H1 (cell line): ENCODE data around the gene TMPRSS2. TPM values are rescaled to one million over a fixed set of nuclear protein-coding genes. Genes with fewer than 3 reads are reported as not detected.

ENCODE experiments used
- CTCF ChIA-PET: fragments of 300-600 bp; sonication (Branson Sonifier 250); formaldehyde crosslinking; loops from one replicate; lab custom pipeline; 2021; ENCODE audit not compliant: partially characterized antibody; lab: Charles Lee
- POLR2A ChIA-PET: fragments of 300-600 bp; sonication (Branson Sonifier 250); formaldehyde crosslinking; loops from one replicate; lab custom pipeline; 2021; ENCODE audit warnings: inconsistent platforms; ENCODE audit not compliant: partially characterized antibody; lab: Charles Lee
- DNase-seq, 2 experiments: peaks; one replicate each; pipeline versions ENCODE4 v3.0.0 to v3.0.0-alpha.2; 2010 to 2022; ENCODE audit warnings: low spot score in 2 of 2, low read depth in 1 of 2, mixed read lengths in 1 of 2
- FAIRE-seq: peaks from 2 replicates; lab custom pipeline; 2011; peaks lifted over from hg19 to GRCh38; lab: Jason Lieb, UNC
- H2AFZ ChIP-seq: 2 replicates; pipeline ENCODE4 v1.8.1; 2012; ENCODE audit warnings: low read length, inconsistent platforms
- H2AK5ac ChIP-seq: 2 replicates; pipeline ENCODE4 v1.6.1; 2013; ENCODE audit warnings: low read depth, low read length
- H2BK120ac ChIP-seq: replicated peaks from 2 replicates; pipeline ENCODE3; 2013; ENCODE audit warnings: low read depth, low read length, inconsistent platforms
- H2BK12ac ChIP-seq: 2 replicates; pipeline ENCODE4 v1.6.1; 2013; ENCODE audit warnings: low read depth, low read length
- H2BK15ac ChIP-seq: 2 replicates; pipeline ENCODE4 v1.6.1; 2013; ENCODE audit warnings: low read length
- H2BK20ac ChIP-seq: 2 replicates; pipeline ENCODE4 v1.6.1; 2013; ENCODE audit warnings: low read length
- H2BK5ac ChIP-seq: 2 replicates; pipeline ENCODE4 v1.6.1; 2013; ENCODE audit warnings: low read depth, low read length
- H3K14ac ChIP-seq: 2 replicates; pipeline ENCODE4 v1.6.1; 2013; ENCODE audit warnings: inconsistent platforms; ENCODE audit not compliant: insufficient read length
- H3K18ac ChIP-seq: 2 replicates; pipeline ENCODE4 v1.6.1; 2013; ENCODE audit warnings: low read length; ENCODE audit errors: extremely low read depth
- H3K23ac ChIP-seq: 2 replicates; pipeline ENCODE4 v1.6.1; 2013; ENCODE audit warnings: inconsistent platforms; ENCODE audit not compliant: insufficient read length
- H3K23me2 ChIP-seq: 2 replicates; pipeline ENCODE4 v1.6.1; 2013; ENCODE audit warnings: low read depth, low read length
- H3K27ac ChIP-seq: 2 replicates; pipeline ENCODE4 v1.6.1; 2011; ENCODE audit warnings: low read depth, low read length, inconsistent platforms
- H3K27me3 ChIP-seq, 4 experiments: replicated peaks in 1 of 4; 1 replicate in 1 of 4; 2 replicates in 3 of 4; pipeline versions ENCODE4 v1.6.1 to v1.8.1; 2011 to 2013; ENCODE audit warnings: low read length in 3 of 4, mild to moderate bottlenecking in 3 of 4, inconsistent platforms in 2 of 4, mixed read lengths in 2 of 4, moderate library complexity in 1 of 4; ENCODE audit not compliant: control insufficient read depth in 3 of 4, insufficient read depth in 3 of 4; ENCODE audit errors: extremely low read depth in 1 of 4
- H3K36me3 ChIP-seq, 4 experiments: 2 replicates each; pipeline versions ENCODE4 v1.6.1 to v1.8.1; 2011 to 2013; ENCODE audit warnings: mild to moderate bottlenecking in 4 of 4, low read length in 3 of 4, moderate library complexity in 2 of 4, control low read depth in 1 of 4, inconsistent platforms in 1 of 4; ENCODE audit not compliant: insufficient read depth in 4 of 4, control insufficient read depth in 2 of 4
- H3K4ac ChIP-seq: replicated peaks from 2 replicates; pipeline ENCODE3; 2013; ENCODE audit warnings: low read length, low read depth, mixed read lengths, inconsistent platforms; ENCODE audit not compliant: insufficient read length
- H3K4me1 ChIP-seq, 4 experiments: replicated peaks in 1 of 4; 1 replicate in 1 of 4; 2 replicates in 3 of 4; pipeline versions ENCODE4 v1.6.1 to v1.8.1; 2011 to 2013; ENCODE audit warnings: low read length in 3 of 4, inconsistent platforms in 2 of 4, mixed read lengths in 1 of 4; ENCODE audit not compliant: insufficient read depth in 4 of 4, control insufficient read depth in 3 of 4
- H3K4me2 ChIP-seq, 2 experiments: 2 replicates each; pipeline versions ENCODE4 v1.6.1 to v1.8.1; 2011 to 2013; ENCODE audit warnings: low read depth in 2 of 2, low read length in 2 of 2, control low read depth in 1 of 2, inconsistent platforms in 1 of 2, mild to moderate bottlenecking in 1 of 2; ENCODE audit not compliant: insufficient read depth in 1 of 2
- H3K4me3 ChIP-seq, 4 experiments: fragments of 200-600, 300-600 bp in 1 of 4; sonication (generic), shearing (Covaris generic), sonication (Bioruptor Twin) in 1 of 4; 2 replicates each; pipeline versions ENCODE4 v1.5.1 to v1.8.1; 2011 to 2016; ENCODE audit warnings: low read length in 4 of 4, low read depth in 3 of 4, control low read depth in 2 of 4, inconsistent platforms in 2 of 4, mild to moderate bottlenecking in 2 of 4, mixed read lengths in 1 of 4, moderate library complexity in 1 of 4; ENCODE audit not compliant: insufficient read depth in 2 of 4; ENCODE audit errors: extremely low read depth in 1 of 4
- H3K56ac ChIP-seq: replicated peaks from 2 replicates; pipeline ENCODE3; 2013; ENCODE audit warnings: low read depth, mild to moderate bottlenecking, mixed read lengths, low read length, inconsistent platforms; ENCODE audit not compliant: insufficient read length
- H3K79me1 ChIP-seq: 2 replicates; pipeline ENCODE4 v1.6.1; 2013; ENCODE audit warnings: low read depth, low read length, control low read depth
- H3K79me2 ChIP-seq, 2 experiments: 2 replicates each; pipeline versions ENCODE4 v1.6.1 to v1.8.1; 2012 to 2013; ENCODE audit warnings: low read length in 2 of 2, mild to moderate bottlenecking in 2 of 2, inconsistent platforms in 1 of 2; ENCODE audit not compliant: insufficient read depth in 2 of 2, control insufficient read depth in 1 of 2
- H3K9ac ChIP-seq, 4 experiments: replicated peaks in 1 of 4; 1 replicate in 1 of 4; 2 replicates in 3 of 4; pipeline versions ENCODE4 v1.6.1 to v1.8.1; 2011 to 2013; ENCODE audit warnings: low read depth in 3 of 4, low read length in 3 of 4, control low read depth in 2 of 4, mild to moderate bottlenecking in 2 of 4, moderate library complexity in 2 of 4, inconsistent platforms in 1 of 4; ENCODE audit errors: extremely low read depth in 1 of 4
- H3K9me3 ChIP-seq, 2 experiments: 2 replicates each; pipeline versions ENCODE4 v1.6.1 to v1.8.1; 2012 to 2013; ENCODE audit warnings: mild to moderate bottlenecking in 2 of 2, moderate library complexity in 2 of 2, control low read depth in 1 of 2, inconsistent platforms in 1 of 2, low read depth in 1 of 2, low read length in 1 of 2, mixed read lengths in 1 of 2; ENCODE audit not compliant: insufficient read depth in 2 of 2
- H4K20me1 ChIP-seq, 2 experiments: replicated peaks in 1 of 2; 2 replicates each; pipeline versions ENCODE3 to v1.8.1; 2011 to 2013; ENCODE audit warnings: inconsistent platforms in 2 of 2, low read length in 2 of 2, mild to moderate bottlenecking in 1 of 2; ENCODE audit not compliant: insufficient read depth in 2 of 2, control insufficient read depth in 1 of 2
- H4K5ac ChIP-seq: 2 replicates; pipeline ENCODE4 v1.6.1; 2013; ENCODE audit warnings: low read length, low read depth, mixed read lengths, inconsistent platforms; ENCODE audit not compliant: insufficient read length
- H4K8ac ChIP-seq: 2 replicates; pipeline ENCODE4 v1.8.0; 2013; ENCODE audit warnings: mild to moderate bottlenecking, moderate library complexity, low read length, inconsistent platforms; ENCODE audit not compliant: insufficient read depth; ENCODE audit errors: extremely low read depth
- H4K91ac ChIP-seq: replicated peaks from 2 replicates; pipeline ENCODE3; 2013; ENCODE audit warnings: low read length, mixed read lengths, inconsistent platforms; ENCODE audit not compliant: insufficient read length
- BCL11A ChIP-seq, 2 experiments: IDR thresholded peaks; one replicate each; pipeline ENCODE4 v1.6.1; 2011; ENCODE audit warnings: low read depth in 2 of 2, low read length in 2 of 2, mild to moderate bottlenecking in 2 of 2
- WGBS, 2 experiments: shearing (Covaris generic) in 1 of 2; methylation state at CpG; one replicate each; pipeline versions ENCODE4 v1.1.6 to v1.1.7; 2013 to 2015; ENCODE audit warnings: low lambda C conversion rate in 2 of 2, mixed read lengths in 2 of 2, inconsistent platforms in 1 of 2, low coverage in 1 of 2, missing lambda C conversion rate in 1 of 2; ENCODE audit not compliant: insufficient replicate concordance in 2 of 2, insufficient coverage in 1 of 2, insufficient read length in 1 of 2; ENCODE audit errors: extremely low coverage in 1 of 2, missing lambda C conversion rate in 1 of 2; 5-methylcytosine and 5-hydroxymethylcytosine counted together
- polyA plus RNA-seq, 7 experiments: library from polyadenylated mRNA; depleted of rRNA in 3 of 7; stranded (reverse) in 5 of 7; unstranded in 2 of 7; fragments of >200 nt in 5 of 7; fragments of 200-250 nt in 2 of 7; gene quantifications; 1 replicate in 5 of 7; 2 replicates in 1 of 7; 4 replicates in 1 of 7; pipeline versions ENCODE4 v1.2.1 to v1.2.3, GENCODE V29; 2011 to 2013; ENCODE audit warnings: missing spikeins in 2 of 7, mixed read lengths in 2 of 7
- total RNA-seq: library from RNA; stranded (reverse); fragmentation: NEBNext Ultra II Directional; extraction: Animal tissue kit (Norgen Biotek cat#: 25700); gene quantifications from 2 replicates; pipeline ENCODE4 v1.2.1, GENCODE V29; 2021

The TMPRSS2 gene
- total and polyA plus RNA-seq, 2 of the 8 experiments (the other 6 are each of a cell fraction or from before 2014, with no cell fraction given), result 9.2 to 11.0 TPM

DNA sequence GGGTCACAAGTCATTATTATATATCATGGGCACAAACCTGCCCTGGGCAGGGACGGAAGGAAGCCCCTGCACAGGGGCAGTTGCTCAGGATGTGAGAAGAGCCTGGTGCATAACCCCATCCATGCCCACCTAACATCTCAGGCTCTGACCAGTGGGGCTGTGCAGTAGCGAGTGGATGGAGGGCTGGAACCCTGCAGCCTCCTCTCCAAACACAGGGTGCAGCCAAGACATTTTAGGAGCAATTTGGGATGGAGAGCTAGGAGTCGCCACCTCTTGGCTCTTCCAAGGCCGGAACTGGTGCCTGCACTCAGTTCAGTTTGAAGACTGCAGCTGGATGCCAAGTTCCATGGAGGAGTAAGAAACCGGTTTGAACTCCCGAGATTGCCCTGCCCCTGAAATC is 79.1 kb downstream of the TMPRSS2 start:
- Histone ChIP-seq H4K5ac (no peak overlapping the region), H3K9ac (no peak overlapping the region), H2BK12ac (no peak overlapping the region), H2BK20ac (no peak overlapping the region), H3K27ac (no peak overlapping the region), H3K4me1 (0 out of 7 replicates have a peak, but pooled peaks cover 0 to 3% (median 1%) of the 10 kb centered on the region in 4 experiments), H2BK15ac (no peak overlapping the region), H3K79me1 (no peaks in the 10 kb centered on the region), H3K79me2 (no peaks in the 10 kb centered on the region), H3K23me2 (peaks cover 6% of the 10 kb centered on the region; the same call in 1 of the 2 replicates), H2AFZ (no peak overlapping the region), H3K56ac (no peak overlapping the region), H4K20me1 (no peaks in the 10 kb centered on the region), H2BK5ac (no peak overlapping the region), H4K8ac (no peak overlapping the region), H3K14ac (no peak overlapping the region), H2AK5ac (no peak overlapping the region), H3K36me3 (no peaks in the 10 kb centered on the region), H3K4me3 (no peak overlapping the region), H3K27me3 (peaks cover 5 to 33% (median 24%) of the 10 kb centered on the region in 4 experiments), H2BK120ac (no peak overlapping the region), H3K18ac (no peak overlapping the region), H3K9me3 (no peaks in the 10 kb centered on the region), H4K91ac (no peak overlapping the region), H3K4me2 (no peak overlapping the region), H3K23ac (no peak overlapping the region), H3K4ac (no peak overlapping the region)
- no peak for TF ChIP-seq BCL11A (IDR thresholded peaks at IDR 0.05; ENCODE audit: low read depth in 2 of 2, low read length in 2 of 2)
- ChIA-PET CTCF (interaction anchor here (1.6 kb wide), 1 partner anchor 58 kb away, joined by 4 read pairs; no protein-coding TSS in a partner anchor), POLR2A (no interaction called here)
- FAIRE-seq, result no peak
- peak in 1 of 2 experiments; percentile 27 for DNase-seq
- 92% methylated on average over 6 of the region's 6 CpGs; no CpG with 5 or more reads in 1 of the 2 experiments for WGBS, 2 experiments
